HCT116 (cell line): Measurements from ENCODE around the gene ZCCHC3. TPM values are rescaled to one million over a fixed set of nuclear protein-coding genes. Genes with fewer than 3 reads are reported as not detected.
A peak's percentile ranks its signal among the peaks of the same experiment; 100 is the strongest.

Experiments used
- ATAC-seq: fragments of 200-7000 bp; cut with Tn5 transposase; 2 replicates; pipeline ENCODE4 v1.9.1; 2020; ENCODE audit warnings: mild to moderate bottlenecking, moderate library complexity
- BruUV-seq: library from RNA; stranded (reverse); fragments of 400-500 nt; replicated peaks from 2 replicates; lab custom pipeline; 2021; lab: Mats Ljungman, UMichigan
- CTCF ChIA-PET: fragments of 300-600 bp; sonication (Branson Sonifier 250); formaldehyde crosslinking; loops from one replicate; lab custom pipeline; 2021; ENCODE audit warnings: antibody characterized with exemption; lab: Charles Lee
- POLR2A ChIA-PET: fragments of 300-600, 350-600 bp; sonication (Branson Sonifier 250); formaldehyde crosslinking; loops from one replicate; lab custom pipeline; 2021; ENCODE audit warnings: antibody characterized with exemption; lab: Charles Lee
- RAD21 ChIA-PET, 2 experiments: fragments of 300-600 bp; sonication (Branson Sonifier 250); formaldehyde crosslinking; loops; one replicate each; lab custom pipeline; 2023; ENCODE audit warnings: low total read pairs in 2 of 2; ENCODE audit not compliant: uncharacterized antibody in 2 of 2, unreplicated experiment in 2 of 2, low non-redundant PET in 1 of 2; lab: Charles Lee
- DNase-seq: peaks from one replicate; pipeline ENCODE4 v3.0.0-alpha.2; 2010; ENCODE audit warnings: low read depth, low spot score
- H2AFZ ChIP-seq: fragments of 200-600 bp; shearing (Covaris generic), sonication (generic); 2 replicates; pipeline ENCODE4 v1.6.1; 2017; ENCODE audit warnings: low read depth, mixed run types, mixed read lengths, antibody characterized with exemption, low read length; ENCODE audit not compliant: poor library complexity, severe bottlenecking
- H3K27ac ChIP-seq: 2 replicates; pipeline ENCODE4 v1.5.1; 2012; ENCODE audit warnings: low read depth, low read length
- H3K27me3 ChIP-seq: fragments of 200-600 bp; sonication (generic); 2 replicates; pipeline ENCODE4 v1.6.1; 2016; ENCODE audit warnings: mixed run types, low read length, mixed read lengths; ENCODE audit not compliant: insufficient read depth
- H3K36me3 ChIP-seq, 2 experiments: fragments of 200-500 bp in 1 of 2; fragments of 200-600 bp in 1 of 2; sonication (Bioruptor generic) in 1 of 2; sonication (generic) in 1 of 2; 2 replicates each; pipeline versions ENCODE4 v1.5.1 to v1.6.1; 2014 to 2016; ENCODE audit warnings: low read length in 2 of 2, inconsistent platforms in 1 of 2, mixed read lengths in 1 of 2, mixed run types in 1 of 2; ENCODE audit not compliant: insufficient read depth in 2 of 2, control insufficient read depth in 1 of 2
- H3K4me1 ChIP-seq, 2 experiments: fragments of 200-600 bp in 1 of 2; sonication (generic) in 1 of 2; 2 replicates each; pipeline versions ENCODE4 v1.5.1 to v1.6.1; 2012 to 2017; ENCODE audit warnings: low read length in 2 of 2, inconsistent platforms in 1 of 2, mild to moderate bottlenecking in 1 of 2, mixed read lengths in 1 of 2, mixed run types in 1 of 2, moderate library complexity in 1 of 2; ENCODE audit not compliant: insufficient read depth in 2 of 2, control insufficient read depth in 1 of 2
- H3K4me2 ChIP-seq: fragments of 200-600 bp; sonication (generic); 2 replicates; pipeline ENCODE4 v1.6.1; 2017; ENCODE audit warnings: mixed run types, low read length, mixed read lengths
- H3K4me3 ChIP-seq, 2 experiments: fragments of 200-600 bp in 1 of 2; sonication (generic) in 1 of 2; replicated peaks in 1 of 2; 2 replicates each; pipeline ENCODE4 v1.5.1; 2011 to 2016; ENCODE audit warnings: low read length in 2 of 2, control low read depth in 1 of 2, low read depth in 1 of 2, mild to moderate bottlenecking in 1 of 2, mixed read lengths in 1 of 2, mixed run types in 1 of 2
- H3K79me2 ChIP-seq: fragments of 200-600 bp; sonication (generic); 2 replicates; pipeline ENCODE4 v1.6.1; 2017; ENCODE audit warnings: mild to moderate bottlenecking, mixed run types, low read length, moderate library complexity, mixed read lengths; ENCODE audit not compliant: insufficient read depth
- H3K9ac ChIP-seq: fragments of 200-600 bp; sonication (generic); 2 replicates; pipeline ENCODE4 v1.6.1; 2016; ENCODE audit warnings: low read length, mixed read lengths
- H3K9me2 ChIP-seq: fragments of 200-600 bp; sonication (generic), shearing (Covaris generic); 2 replicates; pipeline ENCODE4 v1.6.1; 2017; ENCODE audit warnings: mixed run types, mild to moderate bottlenecking, moderate library complexity; ENCODE audit not compliant: insufficient read depth
- H3K9me3 ChIP-seq, 2 experiments: fragments of 200-500 bp in 1 of 2; fragments of 200-600 bp in 1 of 2; sonication (Bioruptor generic) in 1 of 2; sonication (generic) in 1 of 2; 2 replicates each; pipeline ENCODE4 v1.6.1; 2014 to 2017; ENCODE audit warnings: low read length in 2 of 2, mixed read lengths in 2 of 2, inconsistent platforms in 1 of 2, low read depth in 1 of 2, mild to moderate bottlenecking in 1 of 2, mixed run types in 1 of 2, moderate library complexity in 1 of 2; ENCODE audit not compliant: control insufficient read depth in 1 of 2, insufficient read depth in 1 of 2
- H4K20me1 ChIP-seq: fragments of 200-600 bp; sonication (generic), shearing (Covaris generic); 2 replicates; pipeline ENCODE4 v1.6.1; 2017; ENCODE audit warnings: mixed run types, mild to moderate bottlenecking, moderate library complexity; ENCODE audit not compliant: insufficient read depth
- CBX3 ChIP-seq: IDR thresholded peaks from 2 replicates; pipeline ENCODE4 v1.6.1; 2012; ENCODE audit warnings: low read depth
- EGR1 ChIP-seq: IDR thresholded peaks from 2 replicates; pipeline ENCODE4 v1.6.1; 2012; ENCODE audit warnings: low read depth
- EZH2 ChIP-seq: fragments of 200-600 bp; sonication (generic); IDR thresholded peaks from 2 replicates; pipeline ENCODE4 v1.6.1; 2017; ENCODE audit warnings: antibody characterized with exemption, mixed run types
- MAX ChIP-seq: IDR thresholded peaks from 2 replicates; pipeline ENCODE4 v1.6.1; 2012
- POLR2A ChIP-seq: IDR thresholded peaks from 2 replicates; pipeline ENCODE4 v1.7.0; 2011; ENCODE audit warnings: borderline replicate concordance; ENCODE audit not compliant: insufficient read depth, insufficient read length; ENCODE audit errors: extremely low read depth
- POLR2AphosphoS5 ChIP-seq: IDR thresholded peaks from 2 replicates; pipeline ENCODE4 v1.6.1; 2011; ENCODE audit warnings: mild to moderate bottlenecking, low read depth, low read length, moderate library complexity
- SIN3A ChIP-seq: IDR thresholded peaks from 2 replicates; pipeline ENCODE4 v1.6.1; 2012; ENCODE audit warnings: low read depth
- SP1 ChIP-seq: IDR thresholded peaks from 2 replicates; pipeline ENCODE4 v1.6.1; 2012; ENCODE audit warnings: low read depth
- TCF7L2 ChIP-seq: IDR thresholded peaks from 2 replicates; pipeline ENCODE4 v1.7.0; 2011; ENCODE audit warnings: borderline replicate concordance, inconsistent platforms; ENCODE audit not compliant: insufficient read depth, insufficient read length; ENCODE audit errors: extremely low read depth
- ZFX ChIP-seq: fragments of 450-650 bp; IDR thresholded peaks from 2 replicates; pipeline ENCODE4 v1.6.1; 2017
- ZNF274 ChIP-seq: fragments of 200-500 bp; sonication (Bioruptor generic); IDR thresholded peaks from 2 replicates; pipeline ENCODE4 v1.6.1; 2014; ENCODE audit warnings: mild to moderate bottlenecking, low read depth, low read length, inconsistent platforms
- intact Hi-C: fragments of 100-400 bp; cut with micrococcal nuclease; formaldehyde crosslinking; loops from 2 replicates; pipeline ENCODE4 v1.10.0; 2022
- total RNA-seq: library from RNA; stranded (reverse); gene quantifications from one replicate; pipeline ENCODE4 v1.2.1, GENCODE V29; 2021; ENCODE audit not compliant: unreplicated experiment

ZCCHC3 gene
- total RNA-seq, 1 experiment from 2014 or later: 19.3 TPM

GRCh38 chr20:325889-326644 is 28.7 kb downstream of the ZCCHC3 start:
- POLR2A ChIA-PET: interaction anchor here (0.9 to 3.0 kb wide), 4 partner anchors 22 to 48 kb away, joined by 3 to 12 read pairs (median 4); partner anchors contain the start of gene ZCCHC3
- DNase-seq (no peak), ATAC-seq (no peak)
- no peaks in the 10 kb centered on the region for H3K9me2 ChIP-seq
- TF ChIP-seq TCF7L2 (peak; percentile 62), POLR2A (no peak), ZFX (peak; percentile 65; the same call in 1 of the 2 replicates)
- H3K79me2 ChIP-seq: peaks cover 34% of the 10 kb centered on the region
- no peak overlapping the region for H2AFZ ChIP-seq
- H3K27me3 ChIP-seq: no peaks in the 10 kb centered on the region
- peak overlapping the region; percentile 90 for H3K4me2 ChIP-seq
- 0 out of 4 replicates have a peak, but pooled peaks cover 0 to 3% of the 10 kb centered on the region in 2 experiments for H3K36me3 ChIP-seq
- H3K9me3 ChIP-seq: no peaks in the 10 kb centered on the region
- H3K9ac ChIP-seq: peak overlapping the region; percentile 81
- no TSS peak for BruUV-seq
- intact Hi-C loops: loop anchor here (2.0 kb wide), 1 partner anchor 59 kb away; no protein-coding TSS in a partner anchor
- peaks cover 11 to 63% of the 10 kb centered on the region in 2 experiments; a peak in 3 of 4 replicates for H3K4me1 ChIP-seq
- CTCF ChIA-PET: no interaction called here
- H4K20me1 ChIP-seq: no peaks in the 10 kb centered on the region
- H3K4me3 ChIP-seq: peak overlapping the region; percentile 81 to 87
- peak overlapping the region; percentile 99 for H3K27ac ChIP-seq
- RAD21 ChIA-PET: no interaction called here

GRCh38 chr20:326645-327185 is 29.3 kb downstream of the ZCCHC3 start:
- no peak overlapping the region for H2AFZ ChIP-seq
- POLR2A ChIA-PET: no interaction called here
- H3K4me2 ChIP-seq: peak overlapping the region; percentile 90
- TF ChIP-seq EGR1: no peak
- TF ChIP-seq ZNF274: no peak
- no peak for TF ChIP-seq SIN3A
- no peak for TF ChIP-seq EZH2
- TF ChIP-seq MAX: no peak
- TF ChIP-seq POLR2AphosphoS5: peak; percentile 69; the same call in 1 of the 2 replicates
- TF ChIP-seq SP1: no peak
- TF ChIP-seq CBX3: no peak
- no peaks in the 10 kb centered on the region for H3K27me3 ChIP-seq
- H3K4me1 ChIP-seq: peaks cover 11 to 63% of the 10 kb centered on the region in 2 experiments; a peak in 3 of 4 replicates
- intact Hi-C loops: no loop called here
- CTCF ChIA-PET: no interaction called here
- ATAC-seq (no peak), DNase-seq (no peak)
- H3K27ac ChIP-seq: peak overlapping the region; percentile 99
- H3K9me2 ChIP-seq: no peaks in the 10 kb centered on the region
- H3K9ac ChIP-seq: peak overlapping the region; percentile 81
- H3K79me2 ChIP-seq: peaks cover 34% of the 10 kb centered on the region
- RAD21 ChIA-PET: no interaction called here
- BruUV-seq: no TSS peak
- H3K9me3 ChIP-seq: no peaks in the 10 kb centered on the region
- 0 out of 4 replicates have a peak, but pooled peaks cover 0 to 3% of the 10 kb centered on the region in 2 experiments for H3K36me3 ChIP-seq
- no peaks in the 10 kb centered on the region for H4K20me1 ChIP-seq
- H3K4me3 ChIP-seq: peak overlapping the region; percentile 81 to 87
